NB4 (cell line): ENCODE data around the gene DNAH8.

ENCODE experiments used
- DNase-seq: peaks from one replicate; pipeline ENCODE4 v3.0.0; 2010; ENCODE audit warnings: low read depth
- H3K4me3 ChIP-seq: one replicate; pipeline ENCODE4 v1.5.1; 2011; ENCODE audit warnings: mild to moderate bottlenecking, low read depth, low read length, moderate library complexity
- MYC ChIP-seq: IDR thresholded peaks from 2 replicates; pipeline ENCODE4 v1.6.1; 2011; ENCODE audit warnings: low read depth, low read length
- POLR2A ChIP-seq: IDR thresholded peaks from 2 replicates; pipeline ENCODE4 v1.6.1; 2011; ENCODE audit warnings: mild to moderate bottlenecking; ENCODE audit not compliant: insufficient read length; ENCODE audit errors: extremely low read depth
- TF ChIP-seq, protein P1 (sequence below): IDR thresholded peaks from 2 replicates; pipeline ENCODE4 v1.6.1; 2011; ENCODE audit warnings: low read depth, low read length
- TF ChIP-seq, protein P2 (sequence below): IDR thresholded peaks from one replicate; pipeline ENCODE4 v1.5.1; 2012; ENCODE audit warnings: low read depth, low read length

The DNAH8 gene

DNA sequence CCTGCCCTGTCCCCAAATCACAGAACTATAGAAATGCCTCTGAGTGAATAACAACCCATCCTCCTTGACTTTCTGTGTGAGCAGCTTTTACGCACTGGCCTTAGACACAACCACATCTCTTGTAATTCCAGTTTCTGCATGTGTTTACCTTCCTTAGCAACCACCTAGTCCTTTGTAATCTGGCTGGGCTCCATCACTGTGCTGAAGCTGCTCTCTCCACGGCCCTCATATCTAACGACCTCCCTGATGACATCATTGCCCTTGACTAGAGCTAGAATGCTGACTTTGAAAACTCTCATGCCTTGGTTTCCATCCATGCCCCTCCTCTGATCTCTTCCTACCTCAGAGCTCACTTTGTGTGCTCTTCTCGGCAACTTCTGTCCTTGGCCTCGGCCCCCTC, 303.0 kb downstream of the DNAH8 start:
- TF ChIP-seq, protein P1, sequence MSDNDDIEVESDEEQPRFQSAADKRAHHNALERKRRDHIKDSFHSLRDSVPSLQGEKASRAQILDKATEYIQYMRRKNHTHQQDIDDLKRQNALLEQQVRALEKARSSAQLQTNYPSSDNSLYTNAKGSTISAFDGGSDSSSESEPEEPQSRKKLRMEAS = no peak
- TF ChIP-seq POLR2A (no peak), MYC (no peak)
- TF ChIP-seq, protein P2, sequence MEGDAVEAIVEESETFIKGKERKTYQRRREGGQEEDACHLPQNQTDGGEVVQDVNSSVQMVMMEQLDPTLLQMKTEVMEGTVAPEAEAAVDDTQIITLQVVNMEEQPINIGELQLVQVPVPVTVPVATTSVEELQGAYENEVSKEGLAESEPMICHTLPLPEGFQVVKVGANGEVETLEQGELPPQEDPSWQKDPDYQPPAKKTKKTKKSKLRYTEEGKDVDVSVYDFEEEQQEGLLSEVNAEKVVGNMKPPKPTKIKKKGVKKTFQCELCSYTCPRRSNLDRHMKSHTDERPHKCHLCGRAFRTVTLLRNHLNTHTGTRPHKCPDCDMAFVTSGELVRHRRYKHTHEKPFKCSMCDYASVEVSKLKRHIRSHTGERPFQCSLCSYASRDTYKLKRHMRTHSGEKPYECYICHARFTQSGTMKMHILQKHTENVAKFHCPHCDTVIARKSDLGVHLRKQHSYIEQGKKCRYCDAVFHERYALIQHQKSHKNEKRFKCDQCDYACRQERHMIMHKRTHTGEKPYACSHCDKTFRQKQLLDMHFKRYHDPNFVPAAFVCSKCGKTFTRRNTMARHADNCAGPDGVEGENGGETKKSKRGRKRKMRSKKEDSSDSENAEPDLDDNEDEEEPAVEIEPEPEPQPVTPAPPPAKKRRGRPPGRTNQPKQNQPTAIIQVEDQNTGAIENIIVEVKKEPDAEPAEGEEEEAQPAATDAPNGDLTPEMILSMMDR = no peak
- DNase-seq = no peak
- no peak overlapping the region for H3K4me3 ChIP-seq

DNA sequence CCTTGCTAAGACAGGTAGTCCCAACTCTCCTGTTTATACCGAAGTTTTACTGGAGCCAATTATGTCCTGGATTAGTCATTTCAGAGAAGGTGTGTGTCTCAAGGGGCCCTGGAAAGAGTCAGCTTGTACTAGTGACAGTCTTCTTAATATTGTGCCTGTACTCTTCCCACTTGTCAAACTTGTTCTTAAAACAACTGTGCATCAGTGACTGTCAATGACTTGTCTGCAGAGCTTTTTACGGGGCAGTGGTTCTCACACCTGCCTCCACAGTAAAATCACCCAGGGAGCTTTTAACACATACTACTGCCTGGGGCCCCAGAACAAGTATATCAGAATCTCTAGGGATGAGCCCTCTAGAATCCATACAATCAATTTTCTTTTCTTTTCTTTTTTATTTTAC, 305.0 kb downstream of the DNAH8 start:
- no peak overlapping the region for H3K4me3 ChIP-seq
- TF ChIP-seq, protein P2 = no peak
- TF ChIP-seq, protein P1 = no peak
- TF ChIP-seq MYC = no peak
- TF ChIP-seq POLR2A = no peak
- DNase-seq = no peak

DNA sequence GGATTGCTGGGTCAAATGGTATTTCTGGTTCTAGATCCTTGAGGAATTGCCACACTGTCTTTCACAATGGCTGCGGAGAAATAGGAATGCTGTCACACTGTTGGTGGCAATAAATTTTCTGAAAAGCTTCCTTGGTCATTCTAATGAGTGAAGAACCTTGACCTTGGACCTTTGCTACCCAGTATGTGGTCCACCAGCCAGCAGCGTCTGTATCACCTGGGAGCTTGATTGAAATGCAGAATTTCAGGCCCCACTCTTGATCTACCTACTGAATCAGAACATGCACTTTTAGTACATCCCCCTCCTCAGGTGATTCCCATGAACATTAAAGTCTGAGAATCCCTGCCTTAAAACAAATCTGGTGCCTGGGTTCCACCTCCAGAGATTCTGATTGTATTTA, 305.9 kb downstream of the DNAH8 start:
- H3K4me3 ChIP-seq = no peak overlapping the region
- TF ChIP-seq, protein P2 = no peak
- no peak for TF ChIP-seq MYC
- DNase-seq = no peak

DNA sequence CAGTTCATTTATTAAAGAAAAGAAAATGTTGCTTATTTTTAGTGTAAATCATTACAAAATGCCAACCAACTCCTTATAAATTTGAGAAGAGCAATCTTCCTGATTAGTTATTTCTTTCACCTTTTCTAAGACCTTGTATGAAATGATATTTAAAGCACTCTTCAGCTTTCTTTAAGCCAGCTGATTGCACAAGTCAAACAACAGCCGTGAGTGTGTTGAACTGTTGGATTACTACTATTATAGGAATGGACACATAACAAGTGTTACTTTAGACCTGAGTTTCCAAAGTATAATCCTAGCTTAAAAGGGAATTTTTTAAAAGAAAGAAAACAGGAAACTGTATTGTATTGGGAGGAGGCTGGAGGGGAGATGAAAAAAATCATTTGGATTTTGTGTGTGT, 306.7 kb downstream of the DNAH8 start:
- TF ChIP-seq, protein P2 = no peak
- no peak for TF ChIP-seq MYC
- no peak for TF ChIP-seq POLR2A
- TF ChIP-seq, protein P1 = no peak
- H3K4me3 ChIP-seq = no peak overlapping the region
- no peak for DNase-seq

DNA sequence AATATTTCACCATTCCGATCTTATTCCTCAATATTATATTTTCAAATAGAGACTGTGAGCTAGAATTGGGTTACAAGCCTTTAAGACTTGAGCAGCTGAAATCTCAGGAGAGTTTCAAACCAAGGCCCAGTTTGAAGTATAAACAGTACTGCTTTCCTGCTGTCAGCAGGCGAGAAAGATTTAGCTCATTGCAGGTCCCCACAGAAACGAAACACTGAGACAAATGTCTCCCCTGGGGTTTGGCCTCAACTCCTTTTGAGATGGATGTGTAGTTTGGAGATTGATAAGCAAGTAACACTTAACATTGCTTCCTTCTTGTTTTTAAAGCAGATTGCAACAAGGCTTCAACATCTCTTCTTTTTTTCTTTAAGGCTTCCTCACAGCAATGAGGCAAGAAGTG, 311.1 kb downstream of the DNAH8 start:
- no peak for DNase-seq
- TF ChIP-seq, protein P1 = no peak
- TF ChIP-seq MYC (no peak), POLR2A (no peak)
- TF ChIP-seq, protein P2 = no peak
- H3K4me3 ChIP-seq = no peak overlapping the region

DNA sequence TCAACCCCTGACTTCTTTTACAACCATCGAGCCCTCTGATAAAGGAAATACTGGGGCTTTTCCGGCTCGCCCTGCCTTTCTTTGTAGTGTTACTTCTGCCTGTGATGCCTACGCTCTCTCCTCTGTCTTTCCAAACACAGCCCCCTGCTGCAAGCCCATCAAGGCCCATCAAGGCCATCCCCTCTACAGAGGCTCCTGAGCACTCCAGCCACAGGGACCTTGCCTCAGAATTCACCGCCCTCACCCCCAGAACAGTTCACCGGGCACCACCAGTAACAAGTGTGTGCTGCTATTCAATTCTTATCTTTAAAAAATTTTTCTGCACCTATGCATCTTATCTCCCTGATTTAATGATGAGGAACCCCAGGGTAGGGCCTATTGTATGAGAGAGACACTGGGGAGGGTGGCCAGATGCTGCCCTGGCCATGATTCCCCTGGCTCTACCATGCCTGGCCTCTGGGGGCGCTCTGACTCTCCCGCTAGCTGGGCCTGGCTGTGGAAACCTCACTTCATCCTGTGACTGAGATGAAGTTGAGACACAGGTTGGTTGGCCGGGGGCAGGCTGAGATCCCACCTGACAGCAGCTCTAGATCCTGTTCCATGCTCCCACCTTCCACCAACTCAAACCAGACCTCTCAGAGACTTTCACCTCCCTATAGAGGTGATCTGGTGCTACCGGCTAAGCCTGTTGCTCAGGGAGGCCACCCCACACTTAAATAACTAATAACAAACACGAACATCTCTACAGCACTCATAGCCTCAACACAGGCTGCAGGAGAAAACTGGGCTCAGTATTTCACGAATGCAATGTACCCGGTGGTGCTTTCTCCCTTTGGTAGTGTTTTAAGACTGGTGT, 314.3 kb downstream of the DNAH8 start:
- DNase-seq = peak; percentile 36
- TF ChIP-seq MYC (no peak), POLR2A (no peak)
- TF ChIP-seq, protein P2 = peak; percentile 98
- no peak overlapping the region for H3K4me3 ChIP-seq
